Small intestine (tissue), 7 donors: Measurements from ENCODE around the gene PDK1. TPM values are rescaled to one million over a fixed set of nuclear protein-coding genes. Genes with fewer than 3 reads are reported as not detected.
"Not testable (repeated sequence)": the region's sequence is repeated elsewhere in the genome, so short reads cannot be mapped to it uniquely, and the experiment has no call there.

Source experiments
- DNase-seq, 2 donors: peaks; one replicate each; pipeline versions ENCODE4 v3.0.0 to v3.0.0-alpha.2; 2013
- FAIRE-seq: peaks from 2 replicates; lab custom pipeline; 2012; peaks lifted over from hg19 to GRCh38; lab: Jason Lieb, UNC
- H3K27ac ChIP-seq, 3 donors: one replicate each; pipeline ENCODE4 v1.5.1; 2013; ENCODE audit warnings: low read length in 2 of 3, mild to moderate bottlenecking in 2 of 3, control low read depth in 1 of 3, inconsistent platforms in 1 of 3, low read depth in 1 of 3, moderate library complexity in 1 of 3
- H3K27me3 ChIP-seq, 3 donors: one replicate each; pipeline ENCODE4 v1.6.1; 2013; ENCODE audit warnings: low read length in 3 of 3, inconsistent platforms in 1 of 3; ENCODE audit not compliant: control insufficient read depth in 3 of 3, insufficient read depth in 3 of 3
- H3K36me3 ChIP-seq, 3 donors: one replicate each; pipeline ENCODE4 v1.6.1; 2013; ENCODE audit warnings: low read length in 3 of 3, inconsistent platforms in 1 of 3, low read depth in 1 of 3, mild to moderate bottlenecking in 1 of 3, moderate library complexity in 1 of 3; ENCODE audit not compliant: control insufficient read depth in 3 of 3, insufficient read depth in 2 of 3
- H3K4me1 ChIP-seq, 3 donors: one replicate each; pipeline ENCODE4 v1.6.1; 2013; ENCODE audit warnings: low read length in 2 of 3, inconsistent platforms in 1 of 3, low read depth in 1 of 3, mild to moderate bottlenecking in 1 of 3, moderate library complexity in 1 of 3; ENCODE audit not compliant: control insufficient read depth in 3 of 3, insufficient read depth in 2 of 3
- H3K4me3 ChIP-seq, 3 donors: one replicate each; pipeline ENCODE4 v1.5.1; 2013; ENCODE audit warnings: low read length in 3 of 3, control low read depth in 1 of 3, inconsistent platforms in 1 of 3, low read depth in 1 of 3, mild to moderate bottlenecking in 1 of 3, moderate library complexity in 1 of 3
- H3K9me3 ChIP-seq, 2 donors: one replicate each; pipeline ENCODE4 v1.6.1; 2013; ENCODE audit warnings: low read depth in 1 of 2, low read length in 1 of 2; ENCODE audit not compliant: control insufficient read depth in 2 of 2, insufficient read depth in 1 of 2
- WGBS, 3 donors: extraction: QIAGEN DNeasy Blood & Tissue Kit; methylation state at CpG; one replicate each; pipeline ENCODE4 v1.1.7; 2013; 5-methylcytosine and 5-hydroxymethylcytosine counted together
- polyA plus RNA-seq, 4 donors: library from polyadenylated mRNA; stranded (reverse) in 3 of 4; unstranded in 1 of 4; fragments of 200-250 nt in 3 of 4; fragments of 120-200 nt in 1 of 4; gene quantifications; one replicate each; pipeline versions ENCODE4 v1.2.1 to v1.2.3, GENCODE V29; 2013
- donor health status: healthy with polysubstance abuse.
- donor health status: control.
- donor health status: control.
- donor health status: Bipolar disorder and iron deficiency.
- donor health status: healthy.

The PDK1 gene
- polyA plus RNA-seq, 4 donors = 2.7 to 13.1 (median 4.8) TPM

GRCh38 chr2:172516299-172516698 lies 39.6 kb upstream of the PDK1 start:
- H3K4me1 ChIP-seq = no peaks in the 10 kb centered on the region
- WGBS, 3 donors = 18 to 47% (median 31%) methylated on average over 1 of the region's 1 CpG
- no peaks in the 10 kb centered on the region for H3K27me3 ChIP-seq
- H3K9me3 ChIP-seq = peaks cover 2 to 43% of the 10 kb centered on the region in 2 donors
- no peaks in the 10 kb centered on the region for H3K36me3 ChIP-seq
- DNase-seq (no peak), FAIRE-seq (no peak)
- H3K27ac ChIP-seq = no peak overlapping the region
- H3K4me3 ChIP-seq = no peak overlapping the region

GRCh38 chr2:172518995-172519394 lies 36.9 kb upstream of the PDK1 start:
- Histone ChIP-seq H3K4me1 (no peaks in the 10 kb centered on the region), H3K4me3 (no peak overlapping the region), H3K27ac (no peak overlapping the region), H3K9me3 (peaks cover 2 to 18% of the 10 kb centered on the region in 2 donors), H3K27me3 (no peaks in the 10 kb centered on the region), H3K36me3 (no peaks in the 10 kb centered on the region)
- FAIRE-seq = no peak
- DNase-seq = no peak

- Histone ChIP-seq H3K27ac (no peak overlapping the region), H3K4me3 (no peak overlapping the region), H3K36me3 (no peaks in the 10 kb centered on the region), H3K9me3 (peaks cover 0 to 24% of the 10 kb centered on the region in 2 donors), H3K27me3 (no peaks in the 10 kb centered on the region), H3K4me1 (peaks cover 0 to 3% (median 0%) of the 10 kb centered on the region in 3 donors)
- FAIRE-seq (no peak), DNase-seq (no peak)
- 87 to 92% (median 89%) methylated on average over 4 of the region's 4 CpGs for WGBS, 3 donors
Observed at GRCh38 chr2:172525601-172526000, 30.3 kb upstream of the PDK1 start.

- FAIRE-seq (no peak), DNase-seq (peak; percentile 36 to 61)
- Histone ChIP-seq H3K4me1 (peaks cover 0 to 12% (median 0%) of the 10 kb centered on the region in 3 donors), H3K4me3 (no peak overlapping the region), H3K27ac (no peak overlapping the region), H3K36me3 (no peaks in the 10 kb centered on the region), H3K9me3 (peaks cover 0 to 30% of the 10 kb centered on the region in 2 donors), H3K27me3 (no peaks in the 10 kb centered on the region)
- WGBS, 3 donors = 18 to 66% (median 48%) methylated on average over 2 of the region's 2 CpGs
Observed at GRCh38 chr2:172531309-172531708, 24.6 kb upstream of the PDK1 start.

- WGBS, 3 donors = 93 to 100% (median 95%) methylated on average over 2 of the region's 2 CpGs
- H3K27ac ChIP-seq, H3K27me3 ChIP-seq, FAIRE-seq, DNase-seq, H3K36me3 ChIP-seq, H3K4me3 ChIP-seq: not testable (repeated sequence)
- Histone ChIP-seq H3K4me1 (peaks cover 0 to 12% (median 0%) of the 10 kb centered on the region in 3 donors), H3K9me3 (peaks cover 0 to 31% of the 10 kb centered on the region in 2 donors)
Observed at GRCh38 chr2:172532461-172532860, 23.4 kb upstream of the PDK1 start.

GRCh38 chr2:172533687-172534086 lies 22.2 kb upstream of the PDK1 start:
- no peak for FAIRE-seq
- Histone ChIP-seq H3K27me3 (no peaks in the 10 kb centered on the region), H3K27ac (no peak overlapping the region), H3K4me1 (peaks cover 0 to 12% (median 0%) of the 10 kb centered on the region in 3 donors), H3K9me3 (peaks cover 0 to 31% of the 10 kb centered on the region in 2 donors), H3K4me3 (no peak overlapping the region), H3K36me3 (no peaks in the 10 kb centered on the region)
- WGBS, 3 donors = 91 to 100% (median 100%) methylated on average over 1 of the region's 1 CpG
- DNase-seq = no peak

GRCh38 chr2:172535119-172535518 lies 20.8 kb upstream of the PDK1 start:
- DNase-seq (no peak), FAIRE-seq (no peak)
- no peak overlapping the region for H3K27ac ChIP-seq
- H3K9me3 ChIP-seq = peaks cover 0 to 39% of the 10 kb centered on the region in 2 donors
- H3K36me3 ChIP-seq = no peaks in the 10 kb centered on the region
- WGBS, 3 donors = 92 to 95% (median 92%) methylated on average over 3 of the region's 3 CpGs
- peaks cover 0 to 12% (median 0%) of the 10 kb centered on the region in 3 donors for H3K4me1 ChIP-seq
- no peak overlapping the region for H3K4me3 ChIP-seq
- no peaks in the 10 kb centered on the region for H3K27me3 ChIP-seq

GRCh38 chr2:172537851-172538250 lies 18.0 kb upstream of the PDK1 start:
- not testable (repeated sequence) for H3K27ac ChIP-seq, H3K36me3 ChIP-seq, H3K4me1 ChIP-seq, H3K27me3 ChIP-seq, DNase-seq, FAIRE-seq, H3K4me3 ChIP-seq
- WGBS, 3 donors = 96 to 97% (median 97%) methylated on average over 12 to 35 of the region's 37 CpGs
- peaks cover 0 to 43% of the 10 kb centered on the region in 2 donors for H3K9me3 ChIP-seq

GRCh38 chr2:172539767-172540166 lies 16.1 kb upstream of the PDK1 start:
- WGBS, 3 donors = 61 to 89% (median 84%) methylated on average over 4 of the region's 4 CpGs
- peaks cover 0 to 40% of the 10 kb centered on the region in 2 donors for H3K9me3 ChIP-seq
- H3K27me3 ChIP-seq = no peaks in the 10 kb centered on the region
- H3K36me3 ChIP-seq = no peaks in the 10 kb centered on the region
- H3K27ac ChIP-seq = no peak overlapping the region
- no peak overlapping the region for H3K4me3 ChIP-seq
- no peak for FAIRE-seq
- H3K4me1 ChIP-seq = no peaks in the 10 kb centered on the region
- no peak for DNase-seq
